ENCODE results near the gene FBXO21.

DNA sequence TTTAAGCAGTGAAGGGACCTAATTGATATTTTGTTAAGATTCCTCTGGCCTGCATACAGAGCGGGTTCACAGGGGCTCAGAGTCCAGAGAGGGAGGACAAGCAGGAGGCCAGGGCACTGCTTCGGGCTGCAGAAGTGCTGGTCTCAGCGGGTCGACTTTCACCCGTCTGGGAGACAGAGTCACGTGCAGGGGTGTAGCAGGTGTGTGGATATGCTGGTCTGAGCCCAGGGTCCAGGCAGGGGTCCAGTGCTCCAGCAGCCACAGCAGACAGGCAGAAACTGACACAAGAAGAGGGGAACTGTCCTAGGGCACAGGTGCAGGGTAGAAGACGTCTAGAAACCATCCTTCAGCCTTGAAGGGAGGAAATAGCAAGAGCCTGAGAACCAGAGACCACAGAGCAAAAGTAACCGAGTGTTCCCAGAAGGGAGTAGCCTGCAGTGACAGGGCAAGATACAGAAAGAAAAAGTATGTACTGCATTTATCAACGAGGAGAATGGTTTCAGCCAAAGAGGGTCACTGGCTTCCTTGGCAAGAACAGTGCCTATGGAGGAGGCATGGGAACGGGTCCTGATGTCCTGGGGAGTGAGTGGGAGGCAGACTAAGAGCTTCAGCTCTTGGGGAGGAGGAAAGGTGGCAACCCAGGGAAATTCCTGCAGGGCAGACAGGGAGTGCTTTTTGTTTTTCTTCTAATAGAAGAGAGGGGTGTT lies 28.7 kb downstream of the FBXO21 start:
- TF ChIP-seq, protein P1, sequence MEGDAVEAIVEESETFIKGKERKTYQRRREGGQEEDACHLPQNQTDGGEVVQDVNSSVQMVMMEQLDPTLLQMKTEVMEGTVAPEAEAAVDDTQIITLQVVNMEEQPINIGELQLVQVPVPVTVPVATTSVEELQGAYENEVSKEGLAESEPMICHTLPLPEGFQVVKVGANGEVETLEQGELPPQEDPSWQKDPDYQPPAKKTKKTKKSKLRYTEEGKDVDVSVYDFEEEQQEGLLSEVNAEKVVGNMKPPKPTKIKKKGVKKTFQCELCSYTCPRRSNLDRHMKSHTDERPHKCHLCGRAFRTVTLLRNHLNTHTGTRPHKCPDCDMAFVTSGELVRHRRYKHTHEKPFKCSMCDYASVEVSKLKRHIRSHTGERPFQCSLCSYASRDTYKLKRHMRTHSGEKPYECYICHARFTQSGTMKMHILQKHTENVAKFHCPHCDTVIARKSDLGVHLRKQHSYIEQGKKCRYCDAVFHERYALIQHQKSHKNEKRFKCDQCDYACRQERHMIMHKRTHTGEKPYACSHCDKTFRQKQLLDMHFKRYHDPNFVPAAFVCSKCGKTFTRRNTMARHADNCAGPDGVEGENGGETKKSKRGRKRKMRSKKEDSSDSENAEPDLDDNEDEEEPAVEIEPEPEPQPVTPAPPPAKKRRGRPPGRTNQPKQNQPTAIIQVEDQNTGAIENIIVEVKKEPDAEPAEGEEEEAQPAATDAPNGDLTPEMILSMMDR (IDR thresholded peaks at IDR 0.05; ENCODE audit: insufficient read depth, low read depth, low read length), result no peak
- no peak for TF ChIP-seq EZH2 (IDR thresholded peaks at IDR 0.05; ENCODE audit: insufficient read depth, low read length)

All from astrocyte (in vitro differentiated cells and primary cell).